ENCODE results near the gene SPEF2. TPM values are rescaled to one million over a fixed set of nuclear protein-coding genes. Genes with fewer than 3 reads are reported as not detected.

SPEF2 gene
- total and polyA plus RNA-seq, 7 donors, result 0.13 to 0.71 (median 0.56) TPM

DNA sequence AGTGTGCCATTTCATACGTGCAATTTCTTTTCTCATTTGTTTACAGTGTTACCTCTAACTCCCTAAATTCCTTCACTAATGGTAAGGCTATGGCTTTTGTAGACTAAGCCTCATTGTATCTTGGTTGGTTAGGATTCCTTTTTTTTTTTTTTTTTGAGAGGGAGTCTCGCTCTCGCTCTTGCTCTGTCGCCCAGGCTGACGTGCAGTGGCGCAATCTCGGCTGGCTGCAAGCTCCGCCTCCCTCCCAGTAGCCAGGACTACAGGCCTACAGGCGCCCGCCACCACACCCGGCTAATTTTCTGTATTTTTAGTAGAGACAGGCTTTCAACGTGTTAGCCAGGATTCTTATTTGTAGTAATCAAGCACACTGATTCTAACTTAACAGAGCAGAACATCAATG lies 57.7 kb downstream of the SPEF2 start:
- no peak for DNase-seq
- ATAC-seq, result no peak
- no peak overlapping the region for H3K4me3 ChIP-seq
- 95 to 97% (median 95%) methylated on average over 12 of the region's 12 CpGs for WGBS, 3 donors
- no peaks in the 10 kb centered on the region for H3K9me3 ChIP-seq
- no peak overlapping the region for H3K27ac ChIP-seq
- TF ChIP-seq, protein P1, sequence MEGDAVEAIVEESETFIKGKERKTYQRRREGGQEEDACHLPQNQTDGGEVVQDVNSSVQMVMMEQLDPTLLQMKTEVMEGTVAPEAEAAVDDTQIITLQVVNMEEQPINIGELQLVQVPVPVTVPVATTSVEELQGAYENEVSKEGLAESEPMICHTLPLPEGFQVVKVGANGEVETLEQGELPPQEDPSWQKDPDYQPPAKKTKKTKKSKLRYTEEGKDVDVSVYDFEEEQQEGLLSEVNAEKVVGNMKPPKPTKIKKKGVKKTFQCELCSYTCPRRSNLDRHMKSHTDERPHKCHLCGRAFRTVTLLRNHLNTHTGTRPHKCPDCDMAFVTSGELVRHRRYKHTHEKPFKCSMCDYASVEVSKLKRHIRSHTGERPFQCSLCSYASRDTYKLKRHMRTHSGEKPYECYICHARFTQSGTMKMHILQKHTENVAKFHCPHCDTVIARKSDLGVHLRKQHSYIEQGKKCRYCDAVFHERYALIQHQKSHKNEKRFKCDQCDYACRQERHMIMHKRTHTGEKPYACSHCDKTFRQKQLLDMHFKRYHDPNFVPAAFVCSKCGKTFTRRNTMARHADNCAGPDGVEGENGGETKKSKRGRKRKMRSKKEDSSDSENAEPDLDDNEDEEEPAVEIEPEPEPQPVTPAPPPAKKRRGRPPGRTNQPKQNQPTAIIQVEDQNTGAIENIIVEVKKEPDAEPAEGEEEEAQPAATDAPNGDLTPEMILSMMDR (IDR thresholded peaks at IDR 0.05), result no peak
- no peaks in the 10 kb centered on the region for H3K27me3 ChIP-seq (ENCODE audit: insufficient read depth in 3 of 3, low read length in 2 of 3)
- no peaks in the 10 kb centered on the region for H3K36me3 ChIP-seq (ENCODE audit: insufficient read depth in 1 of 2, low read depth in 1 of 2)
- intact Hi-C loops (cut with DNase I), result no loop called here
- no peaks in the 10 kb centered on the region for H3K4me1 ChIP-seq

DNA sequence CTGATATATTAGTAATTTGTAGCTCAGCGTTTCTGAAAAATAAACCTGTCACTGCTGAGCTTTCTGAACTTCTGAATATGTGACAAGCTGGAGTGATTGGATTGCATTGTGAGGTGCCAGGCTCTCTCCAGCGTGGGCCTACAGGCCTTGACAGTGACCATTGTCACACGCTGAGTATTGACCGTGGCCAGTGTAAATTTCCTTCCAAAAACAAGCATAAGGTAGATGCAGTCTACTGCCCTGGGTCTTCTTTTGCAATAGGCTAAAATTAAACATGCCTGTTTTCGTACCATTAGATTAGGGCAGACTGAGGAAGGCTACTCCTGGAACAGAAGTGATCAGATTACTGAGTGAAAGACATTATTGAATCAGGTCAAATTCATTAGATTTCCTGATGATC lies 60.2 kb downstream of the SPEF2 start:
- Histone ChIP-seq H3K27ac (no peak overlapping the region), H3K4me1 (no peaks in the 10 kb centered on the region), H3K9me3 (no peaks in the 10 kb centered on the region), H3K27me3 (ENCODE audit: insufficient read depth in 3 of 3, low read length in 2 of 3) (no peaks in the 10 kb centered on the region), H3K4me3 (no peak overlapping the region), H3K36me3 (ENCODE audit: insufficient read depth in 1 of 2, low read depth in 1 of 2) (no peaks in the 10 kb centered on the region)
- no peak for DNase-seq
- WGBS, 3 donors, result 42 to 74% (median 46%) methylated on average over 5 of the region's 5 CpGs
- TF ChIP-seq, protein P1 (IDR thresholded peaks at IDR 0.05), result no peak
- no peak for ATAC-seq
- intact Hi-C loops (cut with DNase I), result no loop called here

- no peaks in the 10 kb centered on the region for H3K9me3 ChIP-seq
- H3K36me3 ChIP-seq (ENCODE audit: insufficient read depth in 1 of 2, low read depth in 1 of 2), result no peaks in the 10 kb centered on the region
- no peaks in the 10 kb centered on the region for H3K27me3 ChIP-seq (ENCODE audit: insufficient read depth in 3 of 3, low read length in 2 of 3)
- WGBS, 3 donors, result 59 to 68% (median 65%) methylated on average over 3 of the region's 3 CpGs
- H3K4me3 ChIP-seq, result no peak overlapping the region
- ATAC-seq (no peak), DNase-seq (no peak)
- H3K27ac ChIP-seq, result no peak overlapping the region
- TF ChIP-seq, protein P1 (IDR thresholded peaks at IDR 0.05), result no peak
- intact Hi-C loops (cut with DNase I), result no loop called here
- H3K4me1 ChIP-seq, result no peaks in the 10 kb centered on the region
Measured at GRCh38 chr5:35678661-35679060, 61.0 kb downstream of the SPEF2 start.

- DNase-seq, result no peak
- Histone ChIP-seq H3K27ac (no peak overlapping the region), H3K9me3 (no peaks in the 10 kb centered on the region), H3K36me3 (ENCODE audit: insufficient read depth in 1 of 2, low read depth in 1 of 2) (no peaks in the 10 kb centered on the region), H3K4me1 (no peaks in the 10 kb centered on the region), H3K4me3 (no peak overlapping the region), H3K27me3 (ENCODE audit: insufficient read depth in 3 of 3, low read length in 2 of 3) (no peaks in the 10 kb centered on the region)
- intact Hi-C loops (cut with DNase I), result no loop called here
- ATAC-seq, result no peak
- TF ChIP-seq, protein P1 (IDR thresholded peaks at IDR 0.05), result no peak
- whole genome bisulfite sequencing, 3 donors, result 64 to 80% (median 66%) methylated on average over 1 of the region's 1 CpG
Measured at GRCh38 chr5:35679357-35679756, 61.7 kb downstream of the SPEF2 start.

DNA sequence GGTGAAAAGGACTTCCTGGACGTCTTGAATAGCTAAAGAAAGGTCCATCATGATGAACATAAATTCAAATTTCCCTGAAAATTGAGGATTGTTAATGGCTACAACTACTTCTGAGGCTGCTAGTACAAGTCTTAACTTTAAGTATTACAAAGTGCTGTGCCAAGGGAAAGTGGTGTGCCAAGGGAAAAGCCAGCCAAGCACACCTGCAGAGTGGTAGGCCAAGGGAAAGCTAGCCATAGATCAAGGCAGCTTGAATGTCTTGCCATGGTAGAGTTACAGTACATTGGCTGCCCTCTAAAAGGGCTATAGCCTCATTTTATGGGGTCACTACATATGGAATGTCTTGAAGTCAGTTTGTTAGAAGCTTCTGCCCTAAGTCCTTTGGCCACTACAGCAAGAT lies 64.2 kb downstream of the SPEF2 start:
- H3K36me3 ChIP-seq (ENCODE audit: insufficient read depth in 1 of 2, low read depth in 1 of 2), result no peaks in the 10 kb centered on the region
- DNase-seq, result no peak
- no peak overlapping the region for H3K4me3 ChIP-seq
- WGBS, 3 donors, result 62 to 65% (median 62%) methylated on average over 1 of the region's 1 CpG
- ATAC-seq, result no peak
- no peaks in the 10 kb centered on the region for H3K4me1 ChIP-seq
- H3K27me3 ChIP-seq (ENCODE audit: insufficient read depth in 3 of 3, low read length in 2 of 3), result no peaks in the 10 kb centered on the region
- intact Hi-C loops (cut with DNase I), result no loop called here
- H3K27ac ChIP-seq, result no peak overlapping the region
- H3K9me3 ChIP-seq, result no peaks in the 10 kb centered on the region
- TF ChIP-seq, protein P1 (IDR thresholded peaks at IDR 0.05), result no peak

Measured in psoas muscle (tissue), 8 donors.